Measurements from ENCODE around the gene OR2J3.
"Not testable (repeated sequence)": the region's sequence is repeated elsewhere in the genome, so short reads cannot be mapped to it uniquely, and the experiment has no call there.

OR2J3 gene

GRCh38 chr6:29107758-29108157 is at the start of gene OR2J3:
Gene OR2J3, plus strand, starts transcription at chr6:29108058. Its CDS starts 3,833 bp downstream, at chr6:29111891.
- DNase-seq (ENCODE audit: low spot score), result no peak

GRCh38 chr6:29071831-29072723 is 35.8 kb upstream of the OR2J3 start:
- peak; percentile 13 for DNase-seq (ENCODE audit: low spot score)

- no peak for DNase-seq (ENCODE audit: low spot score)
Measured at GRCh38 chr6:29079203-29079602, 28.7 kb upstream of the OR2J3 start.

GRCh38 chr6:29081312-29081711 is 26.5 kb upstream of the OR2J3 start:
- no peak for DNase-seq (ENCODE audit: low spot score)

- no peak for DNase-seq (ENCODE audit: low spot score)
Measured at GRCh38 chr6:29082457-29082856, 25.4 kb upstream of the OR2J3 start.

GRCh38 chr6:29087213-29087612 is 20.6 kb upstream of the OR2J3 start, which contains the start of gene OR2B3:
Gene OR2B3, minus strand, starts transcription at chr6:29087313. Its CDS starts 65 bp downstream, at chr6:29087248.
- no peak for DNase-seq (ENCODE audit: low spot score)

GRCh38 chr6:29092957-29093356 is 14.9 kb upstream of the OR2J3 start:
- DNase-seq (ENCODE audit: low spot score), result no peak

- DNase-seq (ENCODE audit: low spot score), result no peak
Measured at GRCh38 chr6:29097803-29098202, 10.1 kb upstream of the OR2J3 start.

GRCh38 chr6:29099190-29099589 is 8.7 kb upstream of the OR2J3 start, which contains the start of gene OR2J1:
Gene OR2J1, plus strand, starts transcription at chr6:29099490. Its CDS starts 1,453 bp downstream, at chr6:29100943.
- DNase-seq (ENCODE audit: low spot score), result no peak

GRCh38 chr6:29112135-29112534 is 4.3 kb downstream of the OR2J3 start:
- DNase-seq (ENCODE audit: low spot score), result no peak

- DNase-seq (ENCODE audit: low spot score), result not testable (repeated sequence)
Measured at GRCh38 chr6:29114964-29115363, 7.1 kb downstream of the OR2J3 start.

GRCh38 chr6:29129326-29130012 is 21.6 kb downstream of the OR2J3 start:
- DNase-seq (ENCODE audit: low spot score), result no peak

GRCh38 chr6:29130644-29131043 is 22.8 kb downstream of the OR2J3 start:
- no peak for DNase-seq (ENCODE audit: low spot score)

- DNase-seq (ENCODE audit: low spot score), result no peak
Measured at GRCh38 chr6:29131691-29132090, 23.8 kb downstream of the OR2J3 start.

- DNase-seq (ENCODE audit: low spot score), result no peak
Measured at GRCh38 chr6:29137724-29138123, 29.9 kb downstream of the OR2J3 start.

GRCh38 chr6:29141606-29142005 is 33.7 kb downstream of the OR2J3 start:
- DNase-seq (ENCODE audit: low spot score), result no peak

GRCh38 chr6:29142309-29142708 is 34.5 kb downstream of the OR2J3 start:
- no peak for DNase-seq (ENCODE audit: low spot score)

- no peak for DNase-seq (ENCODE audit: low spot score)
Measured at GRCh38 chr6:29146179-29146578, 38.3 kb downstream of the OR2J3 start.

- DNase-seq (ENCODE audit: low spot score), result no peak
Measured at GRCh38 chr6:29147074-29147473, 39.2 kb downstream of the OR2J3 start.

GRCh38 chr6:29149444-29149843 is 41.6 kb downstream of the OR2J3 start:
- not testable (repeated sequence) for DNase-seq (ENCODE audit: low spot score)

GRCh38 chr6:29153083-29153482 is 45.2 kb downstream of the OR2J3 start:
- DNase-seq (ENCODE audit: low spot score), result no peak

- DNase-seq (ENCODE audit: low spot score), result not testable (repeated sequence)
Measured at GRCh38 chr6:29155182-29155581, 47.3 kb downstream of the OR2J3 start.

- not testable (repeated sequence) for DNase-seq (ENCODE audit: low spot score)
Measured at GRCh38 chr6:29159922-29160321, 52.1 kb downstream of the OR2J3 start.

All from kidney capillary endothelial cell (primary cell).